OCI-LY7 (cell line): Measurements from ENCODE around the gene MOCS3. TPM values are rescaled to one million over a fixed set of nuclear protein-coding genes. Genes with fewer than 3 reads are reported as not detected.
"Not testable (repeated sequence)": the region's sequence is repeated elsewhere in the genome, so short reads cannot be mapped to it uniquely, and the experiment has no call there.

ENCODE experiments used
- BruUV-seq: library from RNA; stranded (reverse); fragments of 400-500 nt; replicated peaks from 2 replicates; lab custom pipeline; 2021; lab: Mats Ljungman, UMichigan
- CTCF ChIA-PET: fragments of 300-600 bp; sonication (Branson Sonifier 250); formaldehyde crosslinking; loops from one replicate; lab custom pipeline; 2022; ENCODE audit warnings: antibody characterized with exemption; ENCODE audit not compliant: unreplicated experiment; lab: Charles Lee
- POLR2A ChIA-PET: fragments of 300-600 bp; sonication (Branson Sonifier 250); formaldehyde crosslinking; loops from one replicate; lab custom pipeline; 2022; ENCODE audit warnings: antibody characterized with exemption; lab: Charles Lee
- DNase-seq: peaks from one replicate; pipeline ENCODE4 v3.0.0-alpha.2; 2015; ENCODE audit warnings: low spot score
- H2AFZ ChIP-seq: fragments of 200-600 bp; sonication (generic), shearing (Covaris generic); 2 replicates; pipeline ENCODE4 v1.6.1; 2014; ENCODE audit warnings: mild to moderate bottlenecking, antibody characterized with exemption, low read length, moderate library complexity
- H3K27ac ChIP-seq: fragments of 200-600 bp; sonication (generic); 2 replicates; pipeline ENCODE4 v1.5.1; 2014; ENCODE audit warnings: mixed run types, low read depth, mild to moderate bottlenecking, moderate library complexity, low read length, inconsistent platforms; ENCODE audit not compliant: poor library complexity, severe bottlenecking
- H3K36me3 ChIP-seq: fragments of 200-600 bp; sonication (generic); 2 replicates; pipeline ENCODE4 v1.6.1; 2014; ENCODE audit warnings: mild to moderate bottlenecking, antibody characterized with exemption, low read length, moderate library complexity, mixed read lengths; ENCODE audit not compliant: insufficient read depth
- H3K4me1 ChIP-seq: fragments of 200-600 bp; sonication (generic); 2 replicates; pipeline ENCODE4 v1.5.1; 2014; ENCODE audit warnings: mild to moderate bottlenecking, low read length; ENCODE audit not compliant: insufficient read depth, poor library complexity, severe bottlenecking
- H3K4me2 ChIP-seq: fragments of 200-600 bp; sonication (generic); 2 replicates; pipeline ENCODE4 v1.6.1; 2014; ENCODE audit warnings: mild to moderate bottlenecking, low read length
- H3K4me3 ChIP-seq: fragments of 200-600 bp; sonication (generic); 2 replicates; pipeline ENCODE4 v1.5.1; 2014; ENCODE audit warnings: mild to moderate bottlenecking, low read depth, low read length; ENCODE audit not compliant: poor library complexity, severe bottlenecking
- H3K79me2 ChIP-seq: fragments of 200-600 bp; sonication (generic); 2 replicates; pipeline ENCODE4 v1.6.1; 2016; ENCODE audit warnings: low read depth, mild to moderate bottlenecking, low read length, moderate library complexity, mixed read lengths; ENCODE audit not compliant: insufficient read depth
- H3K9me2 ChIP-seq: fragments of 200-600 bp; sonication (generic); 2 replicates; pipeline ENCODE4 v1.6.1; 2016; ENCODE audit warnings: mild to moderate bottlenecking, low read length, mixed read lengths; ENCODE audit not compliant: insufficient read depth
- H3K9me3 ChIP-seq: fragments of 200-600 bp; sonication (generic); 2 replicates; pipeline ENCODE4 v1.6.1; 2014; ENCODE audit warnings: mild to moderate bottlenecking, mixed run types, low read length, mixed read lengths
- H4K20me1 ChIP-seq: fragments of 200-600 bp; sonication (generic); 2 replicates; pipeline ENCODE4 v1.6.1; 2014; ENCODE audit warnings: mild to moderate bottlenecking, antibody characterized with exemption, low read length, moderate library complexity, mixed read lengths; ENCODE audit not compliant: insufficient read depth
- CTCF ChIP-seq: fragments of 200-600 bp; sonication (generic); conservative IDR thresholded peaks from 2 replicates; pipeline ENCODE4 v1.5.1; 2014; ENCODE audit warnings: mild to moderate bottlenecking, antibody characterized with exemption, low read length, moderate library complexity, mixed read lengths
- EZH2phosphoT487 ChIP-seq: fragments of 200-600 bp; sonication (generic); IDR thresholded peaks from 2 replicates; pipeline ENCODE4 v1.6.1; 2018; ENCODE audit warnings: low read depth, borderline replicate concordance, mild to moderate bottlenecking, mixed run types, antibody characterized with exemption, low read length, moderate library complexity, mixed read lengths
- intact Hi-C: fragments of 100-400 bp; cut with micrococcal nuclease; formaldehyde crosslinking; loops from one replicate; pipeline ENCODE4 v1.10.0; 2022; ENCODE audit not compliant: unreplicated experiment
- total RNA-seq, 2 experiments: library from RNA; depleted of rRNA in 1 of 2; stranded (reverse); fragments of >200 nt in 1 of 2; shearing (Covaris generic) in 1 of 2; gene quantifications; 2 replicates each; pipeline ENCODE4 v1.2.3, GENCODE V29; 2014 to 2022

Gene MOCS3
- total RNA-seq, 2 experiments from 2014 or later, result 5.8 to 7.7 TPM

DNA sequence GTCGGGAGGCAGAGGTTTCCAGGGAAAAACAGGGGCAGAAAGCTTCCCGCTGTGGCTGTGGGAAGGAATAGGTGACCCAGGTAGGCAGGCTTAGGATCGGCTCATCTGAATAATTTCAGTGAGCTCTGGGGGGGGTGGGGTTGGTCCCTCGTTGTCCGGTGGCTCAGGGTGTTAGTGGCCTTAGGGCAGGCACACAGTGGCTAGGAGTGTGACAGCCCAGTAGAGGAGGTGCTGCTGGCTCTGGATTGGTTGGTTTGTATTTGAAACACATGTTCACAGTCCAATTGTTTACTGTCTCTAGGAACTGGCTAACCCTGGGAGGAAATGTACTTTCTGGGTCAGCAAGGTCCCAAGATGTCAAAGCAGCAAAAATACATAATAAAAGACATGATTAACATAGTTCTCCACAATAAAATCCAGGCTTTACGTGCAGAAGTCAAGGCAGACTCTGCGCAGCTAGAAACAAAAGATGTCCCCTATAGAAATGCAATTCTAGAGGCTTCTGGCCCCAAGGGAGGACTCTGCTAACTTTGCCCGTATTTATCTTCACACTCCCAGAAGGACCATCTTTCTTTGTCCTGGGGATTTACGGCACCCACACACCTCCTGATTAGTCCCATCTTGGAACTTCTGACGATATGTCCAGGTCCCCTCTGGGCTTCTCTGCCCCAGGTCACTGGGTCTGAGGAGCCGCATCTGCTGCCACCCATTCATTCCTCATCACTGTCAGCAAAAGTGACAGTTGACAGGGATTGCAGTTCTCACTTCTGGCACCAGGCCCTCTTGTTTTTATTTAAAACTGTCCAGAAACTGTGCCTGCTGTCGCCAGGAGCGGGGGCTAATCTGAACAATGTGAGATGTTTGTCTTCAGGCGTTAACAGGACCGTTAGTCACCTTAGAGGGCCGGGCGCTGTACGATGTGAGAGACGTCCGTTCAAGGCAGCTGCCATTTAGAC is 18.7 kb downstream of the MOCS3 start:
- H3K36me3 ChIP-seq, result no peaks in the 10 kb centered on the region
- no peak for TF ChIP-seq CTCF
- no peak for TF ChIP-seq EZH2phosphoT487
- no peak overlapping the region for H3K4me3 ChIP-seq
- H3K79me2 ChIP-seq, result no peaks in the 10 kb centered on the region
- no peak overlapping the region for H3K4me2 ChIP-seq
- intact Hi-C loops, result no loop called here
- no peaks in the 10 kb centered on the region for H4K20me1 ChIP-seq
- H2AFZ ChIP-seq, result no peak overlapping the region
- no peaks in the 10 kb centered on the region for H3K4me1 ChIP-seq
- ChIA-PET POLR2A (no interaction called here), CTCF (no interaction called here)
- no peaks in the 10 kb centered on the region for H3K9me2 ChIP-seq
- no peak overlapping the region for H3K27ac ChIP-seq
- H3K9me3 ChIP-seq, result no peaks in the 10 kb centered on the region
- no peak for DNase-seq
- no TSS peak for BruUV-seq

GRCh38 chr20:50978533-50978932 is 19.9 kb downstream of the MOCS3 start:
- DNase-seq, CTCF ChIA-PET, H3K4me3 ChIP-seq, H3K9me3 ChIP-seq, H3K27ac ChIP-seq, H2AFZ ChIP-seq, intact Hi-C loops, H3K9me2 ChIP-seq, BruUV-seq, H3K4me2 ChIP-seq, H3K36me3 ChIP-seq, H3K79me2 ChIP-seq, H4K20me1 ChIP-seq, H3K4me1 ChIP-seq, POLR2A ChIA-PET: not testable (repeated sequence)

DNA sequence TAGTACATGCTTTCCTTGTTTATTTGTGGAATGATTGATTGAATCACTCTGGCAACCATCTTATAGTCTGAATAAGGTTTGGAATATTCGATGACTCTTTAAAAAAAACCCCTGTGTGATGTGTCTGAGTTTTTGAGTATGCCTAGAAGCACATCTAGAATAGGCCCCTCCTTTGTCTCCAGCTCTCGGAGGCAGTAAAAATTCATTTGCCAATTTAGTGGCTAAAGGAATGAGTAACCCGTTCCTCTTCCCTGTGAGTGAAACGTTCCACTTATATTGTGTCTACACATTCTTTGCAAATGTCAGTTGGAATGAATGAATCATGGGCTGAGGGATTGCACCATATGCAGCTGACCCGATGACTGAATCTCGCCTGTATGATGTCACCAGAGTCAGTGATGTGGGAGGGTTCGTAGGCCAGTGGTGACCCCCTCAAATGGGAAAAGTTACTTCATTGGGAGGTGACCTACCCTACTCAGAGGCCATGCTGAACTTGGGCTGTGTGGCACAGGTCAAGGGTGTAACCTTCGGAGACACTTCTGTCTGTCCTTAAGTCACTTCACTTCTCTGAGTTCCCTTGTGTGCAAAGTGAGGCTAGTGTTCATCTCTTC is 21.6 kb downstream of the MOCS3 start:
- no peak for DNase-seq
- Histone ChIP-seq H3K4me1 (no peaks in the 10 kb centered on the region), H4K20me1 (no peaks in the 10 kb centered on the region), H3K36me3 (no peaks in the 10 kb centered on the region), H3K9me3 (no peaks in the 10 kb centered on the region), H3K79me2 (no peaks in the 10 kb centered on the region), H3K27ac (no peak overlapping the region), H3K4me3 (no peak overlapping the region), H3K9me2 (no peaks in the 10 kb centered on the region), H3K4me2 (no peak overlapping the region), H2AFZ (no peak overlapping the region)
- TF ChIP-seq CTCF (no peak), EZH2phosphoT487 (no peak)
- intact Hi-C loops, result no loop called here
- ChIA-PET POLR2A (no interaction called here), CTCF (no interaction called here)
- no TSS peak for BruUV-seq
